ENCODE results near the gene ITGA3. TPM values are rescaled to one million over a fixed set of nuclear protein-coding genes. Genes with fewer than 3 reads are reported as not detected.

ITGA3 gene
- total RNA-seq, 1 donor from 2014 or later, result 9.8 TPM

DNA sequence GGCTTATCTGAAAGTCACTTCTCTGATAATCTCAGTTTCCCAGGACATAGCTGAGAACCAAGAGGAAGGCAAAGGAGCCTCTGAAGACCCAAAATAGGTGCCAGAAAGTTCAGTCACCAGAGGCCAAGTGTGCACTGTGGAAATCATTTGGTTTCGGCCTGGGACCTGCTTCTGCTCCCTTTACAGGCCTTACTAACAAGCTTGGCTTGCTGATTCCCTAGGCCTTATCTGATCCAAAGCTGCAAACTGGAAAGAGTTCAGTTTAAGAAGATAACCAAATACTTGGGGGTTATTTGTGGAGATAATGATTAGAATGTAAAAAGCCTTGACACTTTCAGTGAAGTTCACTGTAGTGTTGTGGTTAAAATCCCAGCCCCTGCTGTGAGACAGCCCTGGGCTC is 17.0 kb downstream of the ITGA3 start:
- Mint-ChIP-seq H3K4me3 (no peak overlapping the region), H3K36me3 (ENCODE audit: low read depth) (peaks cover 13% of the 10 kb centered on the region), H3K27ac (no peak overlapping the region), H3K4me1 (no peaks in the 10 kb centered on the region), H3K27me3 (no peaks in the 10 kb centered on the region), H3K9me3 (no peaks in the 10 kb centered on the region)
- intact Hi-C loops (cut with micrococcal nuclease), result no loop called here
- ATAC-seq (ENCODE audit: low read depth) (no peak), DNase-seq (no peak)
- POLR2A ChIA-PET, result no interaction called here
- TF ChIP-seq, protein P1, sequence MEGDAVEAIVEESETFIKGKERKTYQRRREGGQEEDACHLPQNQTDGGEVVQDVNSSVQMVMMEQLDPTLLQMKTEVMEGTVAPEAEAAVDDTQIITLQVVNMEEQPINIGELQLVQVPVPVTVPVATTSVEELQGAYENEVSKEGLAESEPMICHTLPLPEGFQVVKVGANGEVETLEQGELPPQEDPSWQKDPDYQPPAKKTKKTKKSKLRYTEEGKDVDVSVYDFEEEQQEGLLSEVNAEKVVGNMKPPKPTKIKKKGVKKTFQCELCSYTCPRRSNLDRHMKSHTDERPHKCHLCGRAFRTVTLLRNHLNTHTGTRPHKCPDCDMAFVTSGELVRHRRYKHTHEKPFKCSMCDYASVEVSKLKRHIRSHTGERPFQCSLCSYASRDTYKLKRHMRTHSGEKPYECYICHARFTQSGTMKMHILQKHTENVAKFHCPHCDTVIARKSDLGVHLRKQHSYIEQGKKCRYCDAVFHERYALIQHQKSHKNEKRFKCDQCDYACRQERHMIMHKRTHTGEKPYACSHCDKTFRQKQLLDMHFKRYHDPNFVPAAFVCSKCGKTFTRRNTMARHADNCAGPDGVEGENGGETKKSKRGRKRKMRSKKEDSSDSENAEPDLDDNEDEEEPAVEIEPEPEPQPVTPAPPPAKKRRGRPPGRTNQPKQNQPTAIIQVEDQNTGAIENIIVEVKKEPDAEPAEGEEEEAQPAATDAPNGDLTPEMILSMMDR (IDR thresholded peaks at IDR 0.05), result no peak
- CTCF ChIA-PET, result no interaction called here

DNA sequence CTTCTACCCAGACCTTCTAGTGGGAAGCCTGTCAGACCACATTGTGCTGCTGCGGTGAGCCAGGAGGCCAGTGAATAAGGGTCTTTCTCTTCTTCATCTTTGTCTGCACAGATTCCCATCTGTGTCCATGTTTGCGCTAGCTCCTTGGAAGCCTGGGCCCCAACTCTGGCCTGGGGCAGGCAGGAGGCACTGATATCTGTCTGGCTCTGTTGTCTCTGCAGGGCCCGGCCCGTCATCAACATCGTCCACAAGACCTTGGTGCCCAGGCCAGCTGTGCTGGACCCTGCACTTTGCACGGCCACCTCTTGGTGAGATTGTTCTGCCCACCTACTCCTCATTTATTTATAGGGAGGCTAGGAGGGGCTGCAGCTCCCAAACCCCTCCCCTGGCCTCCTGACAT is 18.3 kb downstream of the ITGA3 start:
- Mint-ChIP-seq H3K9me3 (no peaks in the 10 kb centered on the region), H3K36me3 (ENCODE audit: low read depth) (peaks cover 13% of the 10 kb centered on the region), H3K27me3 (no peaks in the 10 kb centered on the region), H3K4me3 (no peak overlapping the region), H3K27ac (no peak overlapping the region), H3K4me1 (no peaks in the 10 kb centered on the region)
- DNase-seq (no peak), ATAC-seq (ENCODE audit: low read depth) (no peak)
- TF ChIP-seq, protein P1 (IDR thresholded peaks at IDR 0.05), result no peak
- ChIA-PET CTCF (interaction anchor here (0.7 kb wide), 1 partner anchor 17 kb away, joined by 3 read pairs; no protein-coding TSS in a partner anchor), POLR2A (no interaction called here)
- intact Hi-C loops (cut with micrococcal nuclease), result no loop called here

DNA sequence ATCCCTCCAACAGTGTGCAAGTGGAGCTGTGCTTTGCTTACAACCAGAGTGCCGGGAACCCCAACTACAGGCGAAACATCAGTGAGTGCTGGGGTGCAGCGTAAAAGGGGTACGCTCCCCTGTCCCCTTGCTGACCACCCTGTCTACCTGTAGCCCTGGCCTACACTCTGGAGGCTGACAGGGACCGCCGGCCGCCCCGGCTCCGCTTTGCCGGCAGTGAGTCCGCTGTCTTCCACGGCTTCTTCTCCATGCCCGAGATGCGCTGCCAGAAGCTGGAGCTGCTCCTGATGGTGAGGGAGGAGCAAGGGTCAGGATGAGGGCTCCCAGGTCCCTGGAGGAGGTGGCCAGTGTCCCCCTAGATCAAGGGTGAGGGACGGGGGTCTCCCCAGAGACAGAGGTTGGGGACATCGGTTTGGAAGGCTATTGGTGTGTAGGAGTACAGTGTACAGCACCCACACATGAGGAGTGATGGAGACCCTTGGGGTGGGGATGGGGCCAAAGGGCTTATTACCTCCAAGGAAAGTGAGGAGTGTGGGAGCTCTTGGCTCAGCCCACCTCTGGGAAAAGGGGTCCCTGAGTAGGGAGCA is 19.6 kb downstream of the ITGA3 start:
- intact Hi-C loops (cut with micrococcal nuclease), result no loop called here
- H3K27ac Mint-ChIP-seq, result no peak overlapping the region
- POLR2A ChIA-PET, result no interaction called here
- H3K36me3 Mint-ChIP-seq (ENCODE audit: low read depth), result peaks cover 13% of the 10 kb centered on the region
- no peak for ATAC-seq (ENCODE audit: low read depth)
- TF ChIP-seq, protein P1 (IDR thresholded peaks at IDR 0.05), result no peak
- H3K27me3 Mint-ChIP-seq, result no peaks in the 10 kb centered on the region
- H3K4me3 Mint-ChIP-seq, result no peak overlapping the region
- H3K4me1 Mint-ChIP-seq, result peaks cover 12% of the 10 kb centered on the region
- DNase-seq, result no peak
- no peaks in the 10 kb centered on the region for H3K9me3 Mint-ChIP-seq
- CTCF ChIA-PET, result no interaction called here

DNA sequence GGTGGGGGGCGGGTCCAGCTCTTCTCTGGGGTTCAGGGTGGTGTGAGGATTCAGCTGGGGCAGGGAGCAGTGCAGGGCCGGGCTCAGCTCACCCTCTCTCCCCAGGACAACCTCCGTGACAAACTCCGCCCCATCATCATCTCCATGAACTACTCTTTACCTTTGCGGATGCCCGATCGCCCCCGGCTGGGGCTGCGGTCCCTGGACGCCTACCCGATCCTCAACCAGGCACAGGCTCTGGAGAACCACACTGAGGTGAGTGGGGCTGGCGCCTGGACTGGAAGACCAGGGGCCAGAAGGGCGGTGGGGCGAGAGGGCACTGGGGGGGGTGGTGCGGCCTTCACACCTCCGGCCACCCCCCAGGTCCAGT is 20.3 kb downstream of the ITGA3 start:
- intact Hi-C loops (cut with micrococcal nuclease), result no loop called here
- no peak for DNase-seq
- Mint-ChIP-seq H3K4me1 (peaks cover 19% of the 10 kb centered on the region), H3K36me3 (ENCODE audit: low read depth) (peaks cover 10% of the 10 kb centered on the region), H3K4me3 (no peak overlapping the region), H3K9me3 (no peaks in the 10 kb centered on the region), H3K27ac (no peak overlapping the region), H3K27me3 (no peaks in the 10 kb centered on the region)
- POLR2A ChIA-PET, result no interaction called here
- CTCF ChIA-PET, result no interaction called here
- ATAC-seq (ENCODE audit: low read depth), result no peak
- TF ChIP-seq, protein P1 (IDR thresholded peaks at IDR 0.05), result no peak

DNA sequence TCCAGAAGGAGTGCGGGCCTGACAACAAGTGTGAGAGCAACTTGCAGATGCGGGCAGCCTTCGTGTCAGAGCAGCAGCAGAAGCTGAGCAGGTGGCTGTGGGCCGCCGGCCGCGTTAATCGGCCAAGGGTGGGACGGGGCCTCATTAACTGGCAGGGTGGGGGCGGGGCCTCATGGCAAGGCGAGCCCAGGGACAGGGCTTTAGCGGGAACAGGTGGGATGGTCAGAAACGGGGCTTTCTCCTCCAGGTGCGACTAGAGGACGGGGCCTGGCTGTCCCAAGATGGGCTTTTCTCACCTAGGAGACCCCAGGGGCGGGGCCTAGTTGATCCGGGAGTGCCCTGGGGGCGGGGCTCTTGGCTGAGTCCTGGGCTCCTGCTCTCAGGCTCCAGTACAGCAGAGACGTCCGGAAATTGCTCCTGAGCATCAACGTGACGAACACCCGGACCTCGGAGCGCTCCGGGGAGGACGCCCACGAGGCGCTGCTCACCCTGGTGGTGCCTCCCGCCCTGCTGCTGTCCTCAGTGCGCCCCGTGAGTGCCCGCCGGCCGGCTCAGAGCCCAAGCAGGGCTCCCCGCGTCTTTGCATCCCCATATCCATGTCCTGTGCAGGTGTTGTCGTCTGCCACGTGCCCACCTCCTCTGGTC is 20.8 kb downstream of the ITGA3 start:
- TF ChIP-seq, protein P1 (IDR thresholded peaks at IDR 0.05), result no peak
- no peaks in the 10 kb centered on the region for H3K9me3 Mint-ChIP-seq
- peaks cover 24% of the 10 kb centered on the region for H3K4me1 Mint-ChIP-seq
- DNase-seq (no peak), ATAC-seq (ENCODE audit: low read depth) (no peak)
- H3K27ac Mint-ChIP-seq, result no peak overlapping the region
- H3K27me3 Mint-ChIP-seq, result no peaks in the 10 kb centered on the region
- ChIA-PET CTCF (interaction anchor here (2.3 kb wide), 1 partner anchor 11 kb away, joined by 12 read pairs; no protein-coding TSS in a partner anchor), POLR2A (no interaction called here)
- H3K36me3 Mint-ChIP-seq (ENCODE audit: low read depth), result peaks cover 7% of the 10 kb centered on the region
- intact Hi-C loops (cut with micrococcal nuclease), result no loop called here
- no peak overlapping the region for H3K4me3 Mint-ChIP-seq

Data from activated B cell treated with CpG ODN at 0.5 μM for 24 hours (primary cell).